ENCODE measurements around the gene MYH14.
"Not testable (repeated sequence)": the region's sequence is repeated elsewhere in the genome, so short reads cannot be mapped to it uniquely, and the experiment has no call there.

MYH14 gene

GRCh38 chr19:50322931-50323781 is 119.7 kb downstream of the MYH14 start:
- in situ Hi-C loops (cut with HindIII; ENCODE audit: low pct_ligation_motif_present, low pct_unique_long_range_greater_than_20kb, low sequenced_read_pairs): no loop called here
- DNase-seq: no peak

- in situ Hi-C loops (cut with HindIII; ENCODE audit: low pct_ligation_motif_present, low pct_unique_long_range_greater_than_20kb, low sequenced_read_pairs): no loop called here
- no peak for DNase-seq
These were observed 120.3 kb downstream of the MYH14 start for GRCh38 chr19:50323782-50324133.

- in situ Hi-C loops (cut with HindIII; ENCODE audit: low pct_ligation_motif_present, low pct_unique_long_range_greater_than_20kb, low sequenced_read_pairs): no loop called here
- DNase-seq: no peak
These were observed 120.9 kb downstream of the MYH14 start for GRCh38 chr19:50324331-50324730.

GRCh38 chr19:50325310-50326100 is 122.1 kb downstream of the MYH14 start:
- in situ Hi-C loops (cut with HindIII; ENCODE audit: low pct_ligation_motif_present, low pct_unique_long_range_greater_than_20kb, low sequenced_read_pairs): no loop called here
- peak; percentile 61 for DNase-seq

- in situ Hi-C loops (cut with HindIII; ENCODE audit: low pct_ligation_motif_present, low pct_unique_long_range_greater_than_20kb, low sequenced_read_pairs): no loop called here
- DNase-seq: no peak
These were observed 122.8 kb downstream of the MYH14 start for GRCh38 chr19:50326101-50326664.

- no peak for DNase-seq
- in situ Hi-C loops (cut with HindIII; ENCODE audit: low pct_ligation_motif_present, low pct_unique_long_range_greater_than_20kb, low sequenced_read_pairs): no loop called here
These were observed 123.6 kb downstream of the MYH14 start for GRCh38 chr19:50327013-50327412.

- DNase-seq: no peak
- in situ Hi-C loops (cut with HindIII; ENCODE audit: low pct_ligation_motif_present, low pct_unique_long_range_greater_than_20kb, low sequenced_read_pairs): no loop called here
These were observed 124.2 kb downstream of the MYH14 start for GRCh38 chr19:50327461-50328223.

GRCh38 chr19:50328224-50328872 is 124.9 kb downstream of the MYH14 start:
- DNase-seq: no peak
- in situ Hi-C loops (cut with HindIII; ENCODE audit: low pct_ligation_motif_present, low pct_unique_long_range_greater_than_20kb, low sequenced_read_pairs): no loop called here

- DNase-seq: no peak
- in situ Hi-C loops (cut with HindIII; ENCODE audit: low pct_ligation_motif_present, low pct_unique_long_range_greater_than_20kb, low sequenced_read_pairs): no loop called here
These were observed 125.4 kb downstream of the MYH14 start for GRCh38 chr19:50328873-50329145.

GRCh38 chr19:50329146-50329925 is 125.9 kb downstream of the MYH14 start, which contains the start of gene KCNC3:
KCNC3 (minus strand) TSS chr19:50329377; CDS start chr19:50329082, 295 bp downstream.
- DNase-seq: peak; percentile 97
- in situ Hi-C loops (cut with HindIII; ENCODE audit: low pct_ligation_motif_present, low pct_unique_long_range_greater_than_20kb, low sequenced_read_pairs): no loop called here

GRCh38 chr19:50329926-50330294 is 126.5 kb downstream of the MYH14 start:
- DNase-seq; in situ Hi-C loops (cut with HindIII; ENCODE audit: low pct_ligation_motif_present, low pct_unique_long_range_greater_than_20kb, low sequenced_read_pairs): not testable (repeated sequence)

GRCh38 chr19:50330365-50331078 is 127.1 kb downstream of the MYH14 start:
- peak; percentile 76 for DNase-seq
- in situ Hi-C loops (cut with HindIII; ENCODE audit: low pct_ligation_motif_present, low pct_unique_long_range_greater_than_20kb, low sequenced_read_pairs): no loop called here

- in situ Hi-C loops (cut with HindIII; ENCODE audit: low pct_ligation_motif_present, low pct_unique_long_range_greater_than_20kb, low sequenced_read_pairs): no loop called here
These were observed 128.0 kb downstream of the MYH14 start for GRCh38 chr19:50331221-50331993.

GRCh38 chr19:50331994-50332243 is 128.5 kb downstream of the MYH14 start:
- no peak for DNase-seq
- in situ Hi-C loops (cut with HindIII; ENCODE audit: low pct_ligation_motif_present, low pct_unique_long_range_greater_than_20kb, low sequenced_read_pairs): no loop called here

More at GRCh38 chr19:50331221-50331993, 128.0 kb downstream of the MYH14 start:
- DNase-seq: no peak

GRCh38 chr19:50332244-50333038 is 129.0 kb downstream of the MYH14 start:
- DNase-seq: no peak
- in situ Hi-C loops (cut with HindIII; ENCODE audit: low pct_ligation_motif_present, low pct_unique_long_range_greater_than_20kb, low sequenced_read_pairs): no loop called here

GRCh38 chr19:50333235-50333736 is 129.9 kb downstream of the MYH14 start:
- in situ Hi-C loops (cut with HindIII; ENCODE audit: low pct_ligation_motif_present, low pct_unique_long_range_greater_than_20kb, low sequenced_read_pairs): no loop called here
- peak; percentile 39 for DNase-seq
